Activated CD4-positive, alpha-beta T cell treated with anti-CD3 and anti-CD28 coated beads for 4 hours (primary cell): ENCODE data around the gene DISP3.

Experiments used
- DNase-seq, 2 donors: peaks; one replicate each; pipeline ENCODE4 v3.0.0-alpha.2; 2020

The DISP3 gene

DNA sequence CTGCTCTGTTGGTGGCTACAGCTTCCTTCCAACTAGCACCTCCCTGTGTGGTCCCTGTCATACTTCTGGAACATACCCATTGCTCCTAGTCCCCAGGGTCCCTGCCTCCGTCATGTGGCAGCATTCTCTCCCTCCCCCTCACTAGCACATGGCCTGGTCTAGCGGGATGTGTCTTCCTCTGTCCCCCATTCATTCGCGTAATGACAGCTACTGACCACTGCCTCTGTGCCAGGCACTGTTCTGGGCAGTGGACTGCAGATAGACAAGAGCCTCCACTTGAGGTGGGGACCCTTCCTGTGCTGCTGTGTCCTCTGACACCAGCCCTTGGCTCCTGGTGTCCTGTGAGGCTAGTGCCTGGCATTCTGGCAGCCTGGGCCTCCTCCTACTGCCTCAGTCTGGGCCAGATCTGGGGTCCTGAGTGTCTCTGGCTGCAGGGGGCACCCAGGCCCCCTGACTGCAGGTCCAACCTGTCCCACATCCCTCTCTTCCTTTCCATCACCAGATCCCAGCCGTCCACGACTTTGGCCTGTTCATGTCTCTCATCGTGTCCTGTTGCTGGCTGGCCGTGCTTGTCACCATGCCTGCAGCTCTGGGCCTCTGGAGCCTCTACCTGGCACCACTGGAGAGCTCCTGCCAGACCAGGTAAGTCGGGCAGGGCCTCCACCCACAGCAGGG lies 38.1 kb downstream of the DISP3 start:
- DNase-seq, result no peak

- no peak for DNase-seq
Observed at GRCh38 chr1:11518016-11518701, 39.2 kb downstream of the DISP3 start.

GRCh38 chr1:11518791-11519628 lies 40.1 kb downstream of the DISP3 start:
- no peak for DNase-seq

- DNase-seq, result no peak
Observed at GRCh38 chr1:11519629-11520031, 40.7 kb downstream of the DISP3 start.

GRCh38 chr1:11520531-11521233 lies 41.7 kb downstream of the DISP3 start:
- no peak for DNase-seq

DNA sequence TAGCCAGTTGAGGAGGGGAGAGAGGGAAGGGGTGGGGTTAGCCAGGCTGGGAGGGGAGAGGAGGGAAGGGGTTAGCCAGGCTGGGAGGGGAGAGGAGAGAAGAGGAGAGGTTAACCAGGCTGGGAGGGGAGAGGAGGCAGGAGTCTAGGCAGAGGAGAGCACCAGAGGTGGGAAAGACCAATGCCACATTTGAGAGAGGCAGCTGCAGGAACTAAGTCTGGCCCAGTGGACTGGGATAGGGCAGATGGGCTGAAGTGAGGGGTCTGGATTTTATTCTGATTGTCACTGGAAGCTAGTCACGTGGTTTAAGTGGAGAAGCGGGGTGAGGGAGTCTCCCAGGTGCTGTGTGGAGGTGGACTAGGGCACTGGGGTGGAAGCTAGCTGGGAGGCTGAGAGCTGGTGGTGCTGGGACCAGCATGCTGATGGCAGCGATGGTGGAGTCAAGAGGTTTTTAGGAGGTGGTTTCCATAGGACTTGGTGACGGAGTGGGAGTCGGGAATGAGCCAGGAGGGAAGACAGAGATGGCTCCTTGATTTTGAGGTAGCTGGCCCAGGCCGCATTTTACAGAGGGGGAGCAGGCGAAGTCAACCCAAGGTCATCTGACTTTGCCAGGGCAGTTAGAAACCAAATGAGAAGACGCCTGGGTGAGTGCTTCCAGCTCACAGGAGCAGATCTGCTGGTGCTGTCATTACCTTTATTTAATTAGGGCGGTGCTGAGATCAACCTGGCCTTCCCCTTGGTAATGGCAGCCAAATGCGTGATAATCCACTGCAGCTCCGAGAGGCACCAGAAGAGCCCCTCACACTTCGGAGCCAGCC lies 42.8 kb downstream of the DISP3 start:
- DNase-seq, result no peak

GRCh38 chr1:11522400-11523235 lies 43.7 kb downstream of the DISP3 start:
- no peak for DNase-seq

DNA sequence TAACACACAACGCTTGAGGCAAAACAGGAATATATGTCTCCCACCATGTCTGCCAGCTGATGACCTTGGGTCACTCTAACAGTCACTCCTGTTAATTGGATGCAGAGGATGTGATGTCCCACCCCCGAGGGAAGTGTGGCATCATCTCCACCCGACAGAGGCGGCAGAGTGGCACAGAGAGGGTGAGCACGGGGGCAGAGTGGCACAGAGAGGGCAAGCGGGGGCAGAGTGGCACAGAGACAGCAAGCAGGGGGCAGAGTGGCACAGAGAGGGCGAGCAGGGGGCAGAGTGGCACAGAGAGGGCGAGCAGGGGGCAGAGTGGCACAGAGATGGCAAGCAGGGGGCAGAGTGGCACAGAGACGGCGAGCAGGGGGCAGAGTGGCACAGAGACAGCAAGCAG lies 44.3 kb downstream of the DISP3 start:
- no peak for DNase-seq

DNA sequence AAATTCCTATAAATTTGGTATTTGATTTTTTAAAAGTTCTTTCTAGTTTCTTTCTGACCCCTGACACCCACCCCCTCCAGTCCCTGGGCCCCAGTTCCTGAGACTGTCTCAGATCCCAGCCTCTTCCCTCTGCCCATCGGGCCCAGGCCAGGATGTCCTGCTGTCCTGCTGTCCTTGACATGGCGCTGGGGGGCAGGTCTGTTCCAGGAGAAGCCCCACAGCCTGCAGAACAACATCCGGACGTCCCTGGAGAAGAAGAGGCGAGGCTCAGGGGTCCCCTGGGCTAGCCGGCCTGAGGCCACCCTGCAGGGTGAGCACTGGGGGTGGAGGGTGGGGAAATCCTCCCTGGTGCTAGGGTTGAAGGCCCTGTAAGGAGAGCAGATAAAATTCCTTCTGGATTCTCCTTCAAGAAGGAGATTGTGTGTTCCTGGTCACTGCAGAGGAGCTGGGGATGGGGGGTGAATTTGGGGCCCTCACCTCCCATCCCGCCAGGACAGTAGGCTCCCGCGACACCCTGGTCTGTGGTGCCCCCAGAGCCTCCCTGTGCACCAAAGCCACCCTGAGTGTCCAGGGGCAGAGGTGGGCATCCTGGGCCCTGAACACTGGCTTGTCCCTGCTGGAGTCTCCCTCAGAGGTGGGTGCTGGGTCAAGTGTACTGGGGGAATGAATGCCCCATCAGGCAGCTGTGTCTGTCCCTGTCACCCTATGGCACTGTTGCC lies 45.0 kb downstream of the DISP3 start:
- DNase-seq, result no peak

- DNase-seq, result no peak
Observed at GRCh38 chr1:11524465-11525150, 45.7 kb downstream of the DISP3 start.

DNA sequence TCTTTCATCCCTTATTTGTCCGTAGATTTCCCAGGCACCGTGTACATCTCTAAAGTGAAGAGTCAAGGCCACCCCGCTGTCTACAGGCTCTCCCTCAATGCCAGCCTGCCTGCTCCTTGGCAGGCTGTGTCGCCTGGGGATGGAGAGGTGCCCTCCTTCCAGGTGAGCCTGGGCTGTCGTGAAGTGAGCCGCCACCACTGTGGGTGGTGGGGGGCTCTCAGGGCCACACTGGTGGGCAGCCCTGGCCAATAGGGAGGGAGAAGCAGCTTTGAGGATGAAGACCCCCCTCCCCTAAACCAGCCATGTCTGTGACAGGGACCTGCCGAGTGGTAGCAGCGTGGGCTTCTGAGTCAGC lies 46.2 kb downstream of the DISP3 start:
- DNase-seq, result no peak

GRCh38 chr1:11525516-11525915 lies 46.6 kb downstream of the DISP3 start:
- DNase-seq, result no peak

DNA sequence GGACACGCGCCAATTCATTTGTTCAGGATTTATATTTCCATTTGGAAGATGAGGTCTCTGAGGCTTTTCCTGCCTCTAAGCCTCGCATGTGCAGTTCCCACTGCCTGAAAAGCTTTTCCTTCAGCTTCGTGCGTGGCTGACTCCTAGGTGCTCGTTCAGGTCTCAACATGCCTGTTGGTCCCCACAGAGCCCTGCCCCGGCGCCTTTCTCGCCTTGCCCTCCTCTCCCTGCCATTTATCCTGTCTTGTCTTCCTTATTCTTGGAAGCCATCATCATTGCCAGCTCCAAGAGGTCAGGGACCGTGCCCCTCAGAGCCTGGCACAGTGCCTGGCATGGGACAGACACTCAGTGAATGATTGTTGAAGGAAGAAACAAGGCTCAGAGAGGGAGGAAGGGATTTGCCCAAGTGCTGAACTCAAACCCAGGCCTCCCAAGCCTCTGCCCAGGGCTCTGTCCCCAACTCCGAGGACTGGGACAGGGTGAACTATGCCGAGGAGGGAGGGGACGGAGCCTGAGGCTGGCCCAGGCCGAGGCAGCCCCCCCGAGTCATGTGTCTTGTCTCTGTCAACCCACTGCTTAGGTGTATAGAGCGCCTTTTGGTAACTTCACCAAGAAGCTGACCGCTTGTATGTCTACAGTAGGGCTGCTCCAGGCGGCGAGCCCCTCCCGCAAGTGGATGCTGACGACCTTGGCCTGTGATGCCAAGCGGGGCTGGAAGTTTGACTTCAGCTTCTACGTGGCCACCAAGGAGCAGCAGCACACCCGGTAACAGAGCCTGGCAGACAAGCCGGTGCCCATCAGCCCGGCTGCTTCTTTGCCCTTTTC lies 47.3 kb downstream of the DISP3 start:
- no peak for DNase-seq

GRCh38 chr1:11527541-11528452 lies 48.8 kb downstream of the DISP3 start:
- no peak for DNase-seq

DNA sequence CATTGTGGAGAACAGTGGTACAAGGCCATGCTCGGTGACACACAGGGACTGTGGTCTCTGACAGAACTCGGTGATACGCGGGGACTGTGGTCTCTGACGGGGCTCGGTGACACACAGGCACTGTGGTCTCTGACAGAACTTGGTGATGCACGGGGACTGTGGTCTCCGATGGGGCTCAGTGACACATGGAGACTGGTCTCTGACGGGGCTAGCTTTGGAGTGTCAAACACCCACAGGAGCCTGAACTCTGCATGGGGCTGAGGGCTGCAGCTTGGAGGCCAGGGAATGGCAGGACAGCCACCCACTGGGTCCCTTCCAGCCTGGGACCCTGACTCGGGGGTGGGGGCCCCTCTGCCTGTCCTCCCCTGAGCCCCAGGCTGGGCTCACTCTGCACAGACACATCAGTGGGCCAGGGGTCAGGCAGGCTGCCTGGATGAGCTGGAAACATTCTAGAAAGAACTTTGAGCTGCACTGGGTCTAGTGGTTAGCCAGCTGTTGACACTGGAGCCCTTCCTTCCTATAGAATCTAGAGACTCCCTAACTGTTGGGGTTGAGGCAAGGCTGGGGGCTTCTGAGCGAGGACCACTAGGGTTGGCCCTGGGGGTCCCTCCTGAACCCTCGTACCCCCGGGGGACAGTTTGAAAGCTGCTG lies 49.8 kb downstream of the DISP3 start:
- no peak for DNase-seq

GRCh38 chr1:11529330-11529729 lies 50.4 kb downstream of the DISP3 start:
- DNase-seq, result no peak
